HG03139 (cell line): ENCODE measurements around the gene FOXP1.
"Not testable (repeated sequence)": the region's sequence is repeated elsewhere in the genome, so short reads cannot be mapped to it uniquely, and the experiment has no call there.

Experiments used
- ATAC-seq: cut with Tn5 transposase; IDR thresholded peaks from one replicate; pipeline ENCODE4 v1.9.1; 2021; ENCODE audit not compliant: unreplicated experiment

Gene FOXP1

DNA sequence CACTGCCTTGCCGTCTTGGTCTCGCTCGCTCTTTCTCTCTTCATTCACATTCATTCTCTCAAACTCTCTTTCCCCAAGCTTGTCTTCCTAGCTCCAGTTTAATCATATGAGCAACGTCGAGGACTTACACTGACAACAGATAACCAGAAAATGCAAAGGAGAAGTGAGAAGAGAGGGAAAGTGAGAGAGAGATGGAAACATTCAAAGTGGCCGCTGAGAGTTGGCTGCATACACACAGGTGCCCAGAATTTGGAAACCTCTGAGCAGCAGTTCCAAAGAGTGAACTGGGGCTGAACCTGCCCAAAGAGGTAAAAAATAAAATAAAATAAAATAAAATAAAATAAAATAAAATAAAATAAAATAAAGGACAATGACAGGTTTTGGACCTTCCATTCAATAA, 583.0 kb downstream of the FOXP1 start:
- ATAC-seq = no peak

DNA sequence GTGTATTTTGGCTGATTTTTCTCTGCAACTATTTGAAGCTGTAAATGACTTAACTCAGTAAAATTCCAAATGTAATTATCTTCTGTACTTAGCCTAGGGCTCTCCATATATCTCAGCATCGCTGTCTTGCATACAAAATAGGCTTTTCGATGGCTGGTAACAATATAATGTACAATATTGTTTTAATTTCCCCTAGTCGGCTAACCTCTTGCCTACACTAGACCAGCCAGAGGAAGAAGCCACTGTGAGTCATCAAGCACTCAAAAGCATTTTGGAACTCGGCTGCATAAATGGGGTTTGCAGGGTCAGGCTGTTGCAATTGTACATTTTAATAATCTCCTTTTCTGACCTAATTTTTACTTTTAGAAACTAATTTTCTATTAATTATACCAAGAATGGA, 583.8 kb downstream of the FOXP1 start:
- no peak for ATAC-seq

DNA sequence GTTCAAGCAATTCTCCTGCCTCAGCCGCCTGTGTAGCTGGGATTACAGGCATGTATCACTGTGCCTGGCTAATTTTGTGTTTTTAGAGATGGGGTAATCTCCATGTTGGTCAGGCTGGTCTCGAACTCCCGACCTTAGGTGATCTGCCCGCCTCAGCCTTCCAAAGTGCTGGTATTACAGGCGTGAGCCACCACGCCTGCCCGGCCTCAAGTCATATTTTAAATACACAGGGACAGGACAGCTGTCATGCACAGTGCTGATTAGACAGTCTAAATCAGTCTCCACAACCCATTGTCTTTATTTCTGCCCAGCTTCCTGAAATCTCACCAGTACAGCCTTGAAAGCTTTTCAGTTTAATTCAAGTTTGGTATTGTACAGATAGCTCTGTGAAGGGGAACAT, 587.4 kb downstream of the FOXP1 start:
- ATAC-seq = no peak

- ATAC-seq = no peak
Observed at GRCh38 chr3:70994644-70995043, 588.9 kb downstream of the FOXP1 start.

DNA sequence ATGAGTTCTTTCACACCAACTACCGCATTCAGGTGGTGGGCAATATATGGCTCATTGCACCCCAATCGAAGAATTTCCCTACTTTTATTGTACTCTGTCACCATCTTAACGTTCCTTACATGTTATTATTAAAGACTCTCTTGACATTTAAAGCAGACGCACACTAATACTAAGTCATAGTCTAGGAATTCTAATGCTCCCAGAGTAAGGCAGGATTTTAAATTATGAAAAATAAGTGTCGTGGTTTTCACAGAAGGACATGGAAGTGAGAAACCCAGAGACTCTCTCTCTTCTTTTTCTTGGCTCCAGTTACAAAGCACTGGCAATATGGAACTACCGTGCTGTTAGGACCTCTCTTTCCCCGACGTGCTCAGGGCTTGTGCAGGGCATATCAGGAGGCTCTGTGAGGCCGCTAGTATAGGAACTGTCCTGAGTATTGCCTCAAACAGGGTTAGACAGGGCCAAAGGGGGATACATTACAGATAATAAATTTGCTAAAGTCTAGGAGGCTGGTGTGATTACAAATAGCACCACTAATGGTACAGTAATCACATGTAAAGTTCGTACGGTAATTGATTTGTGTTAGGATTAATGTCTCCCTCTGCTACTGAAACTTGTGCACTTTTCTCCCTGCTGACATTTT, 590.8 kb downstream of the FOXP1 start:
- no peak for ATAC-seq

DNA sequence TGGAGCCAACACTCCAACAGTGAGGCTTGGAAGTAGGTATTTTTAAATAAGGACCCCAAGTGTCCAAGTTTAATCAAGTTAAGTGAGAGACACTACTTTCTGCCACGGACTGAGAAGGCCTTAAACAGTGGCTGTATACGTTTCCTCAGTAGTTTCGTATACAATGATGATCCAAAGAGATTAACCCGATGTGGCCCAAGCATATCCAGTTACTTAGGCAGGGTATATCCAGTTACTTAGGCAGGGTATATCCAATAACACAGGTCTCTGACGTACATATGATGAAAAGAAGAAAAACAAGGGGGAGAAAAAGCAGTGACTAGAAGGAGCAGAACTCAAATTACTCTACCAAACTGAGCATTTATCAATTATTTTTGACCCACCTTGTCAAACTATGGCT, 591.4 kb downstream of the FOXP1 start:
- no peak for ATAC-seq

DNA sequence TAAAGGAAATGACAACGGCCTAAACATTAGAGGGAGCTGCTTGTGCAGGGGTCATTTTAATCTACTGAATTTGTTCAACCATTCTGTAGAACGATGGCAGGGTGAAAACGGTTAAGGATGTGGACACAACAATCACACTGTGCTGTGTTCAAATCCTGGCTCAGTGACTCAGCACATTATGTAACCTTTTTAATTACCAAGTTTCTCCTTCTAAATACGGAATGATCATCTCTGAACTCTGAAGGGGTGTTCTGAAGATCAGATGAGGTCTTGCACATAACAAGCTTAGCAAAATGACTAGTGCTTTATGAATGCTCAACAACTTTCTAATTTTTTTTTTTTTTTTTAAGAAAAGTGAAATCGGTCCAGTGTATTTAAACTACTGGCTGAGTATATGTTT, 592.8 kb downstream of the FOXP1 start:
- ATAC-seq = no peak

DNA sequence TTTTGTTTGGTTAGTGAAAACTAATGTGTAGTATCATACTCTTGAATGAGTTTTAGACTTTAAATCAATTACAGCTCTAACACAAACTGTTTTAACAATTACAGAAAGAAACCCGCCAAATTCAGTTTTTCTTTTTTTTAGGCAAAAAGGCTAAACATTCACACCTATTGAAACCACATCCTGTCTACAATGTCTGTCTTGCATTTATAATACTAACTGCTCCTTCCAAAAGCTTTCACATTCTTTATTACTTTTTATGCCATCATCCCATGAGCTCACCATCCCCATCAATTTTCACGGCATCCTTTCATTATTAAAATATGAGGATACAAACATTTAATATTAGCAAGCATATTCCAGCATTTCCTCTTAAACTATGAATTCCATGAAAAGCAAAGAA, 593.3 kb downstream of the FOXP1 start:
- ATAC-seq = no peak

- ATAC-seq = no peak
Observed at GRCh38 chr3:70989174-70989573, 594.4 kb downstream of the FOXP1 start.

- no peak for ATAC-seq
Observed at GRCh38 chr3:70988111-70988510, 595.4 kb downstream of the FOXP1 start.

- ATAC-seq = no peak
Observed at GRCh38 chr3:70985572-70985971, 598.0 kb downstream of the FOXP1 start.

- ATAC-seq = no peak
Observed at GRCh38 chr3:70984776-70985482, 598.6 kb downstream of the FOXP1 start.

GRCh38 chr3:70982700-70983140, 600.8 kb downstream of the FOXP1 start:
- ATAC-seq = no peak

DNA sequence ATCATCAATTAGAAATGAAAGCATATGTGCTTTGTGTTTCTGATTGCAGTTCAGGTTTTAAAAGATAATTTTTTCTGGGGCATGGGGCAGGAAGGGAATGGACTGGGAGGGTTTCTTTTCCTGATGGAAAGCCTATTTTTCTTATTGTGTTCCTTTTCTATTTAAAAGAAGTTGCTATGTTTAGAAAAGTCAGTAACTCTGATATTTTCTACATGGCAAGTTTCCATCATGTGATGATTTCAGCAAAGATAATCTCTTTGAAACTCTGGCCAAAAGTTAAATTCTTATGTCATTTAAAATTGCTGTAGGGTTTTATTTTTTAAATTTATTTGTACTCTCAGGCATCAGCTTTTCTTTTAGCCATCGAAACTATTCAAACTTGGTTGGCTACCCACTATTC, 601.2 kb downstream of the FOXP1 start:
- no peak for ATAC-seq

GRCh38 chr3:70981231-70981880, 602.2 kb downstream of the FOXP1 start:
- ATAC-seq = no peak

- ATAC-seq = no peak
Observed at GRCh38 chr3:70980646-70981170, 602.8 kb downstream of the FOXP1 start.

GRCh38 chr3:70979983-70980645, 603.4 kb downstream of the FOXP1 start:
- no peak for ATAC-seq

DNA sequence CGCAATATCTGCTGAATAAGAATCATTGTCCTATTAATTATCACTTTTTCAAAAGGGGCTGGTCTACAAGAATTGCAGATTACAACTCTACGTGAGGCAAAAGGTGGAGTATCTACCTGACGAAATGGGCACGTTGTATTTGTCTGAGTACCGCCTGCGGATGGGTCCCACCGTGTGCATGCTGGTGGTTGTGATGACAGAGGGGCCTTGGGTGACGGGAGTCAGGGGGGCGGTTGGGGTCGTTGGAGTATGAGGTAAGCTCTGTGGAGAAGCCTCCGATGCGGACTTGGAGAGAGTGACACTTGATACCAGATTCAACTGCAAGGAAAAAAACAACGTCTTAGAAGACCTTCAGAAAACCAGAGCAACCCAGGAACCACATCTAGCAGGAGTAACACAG, 605.8 kb downstream of the FOXP1 start:
- no peak for ATAC-seq

- ATAC-seq = not testable (repeated sequence)
Observed at GRCh38 chr3:70975981-70976380, 607.5 kb downstream of the FOXP1 start.

GRCh38 chr3:70974747-70975146, 608.8 kb downstream of the FOXP1 start:
- no peak for ATAC-seq

- no peak for ATAC-seq
Observed at GRCh38 chr3:70973558-70973957, 610.0 kb downstream of the FOXP1 start.

- no peak for ATAC-seq
Observed at GRCh38 chr3:70972855-70973254, 610.7 kb downstream of the FOXP1 start.
